GM23338 (cell line): ENCODE data around the gene CNOT11. TPM values are rescaled to one million over a fixed set of nuclear protein-coding genes. Genes with fewer than 3 reads are reported as not detected.

Experiments used
- ATAC-seq: fragments of 200-7000 bp; cut with Tn5 transposase; 3 replicates; pipeline ENCODE4 v1.9.1; 2020
- DNase-seq: peaks from one replicate; pipeline ENCODE4 v3.0.0-alpha.2; 2015; ENCODE audit warnings: low spot score
- H2AFZ ChIP-seq: fragments of 200-600 bp; sonication (generic); 2 replicates; pipeline ENCODE4 v1.8.0; 2016; ENCODE audit warnings: antibody characterized with exemption, mild to moderate bottlenecking, moderate library complexity
- H3F3A ChIP-seq: fragments of 200-600 bp; sonication (generic); replicated peaks from 2 replicates; pipeline ENCODE4 v1.8.0; 2017; ENCODE audit warnings: antibody characterized with exemption, mixed run types, low read depth
- H3K27ac ChIP-seq: fragments of 200-600 bp; sonication (generic); 2 replicates; pipeline ENCODE4 v1.6.1; 2016; ENCODE audit warnings: low read depth
- H3K27me3 ChIP-seq: fragments of 200-600 bp; sonication (generic); 2 replicates; pipeline ENCODE4 v1.8.0; 2016; ENCODE audit warnings: mild to moderate bottlenecking, mixed run types, moderate library complexity; ENCODE audit not compliant: insufficient read depth
- H3K36me3 ChIP-seq: fragments of 200-600 bp; sonication (generic); 2 replicates; pipeline ENCODE4 v1.8.0; 2016; ENCODE audit warnings: mild to moderate bottlenecking; ENCODE audit not compliant: insufficient read depth
- H3K4me1 ChIP-seq: fragments of 200-600 bp; sonication (generic); 2 replicates; pipeline ENCODE4 v1.8.0; 2016; ENCODE audit warnings: mild to moderate bottlenecking, moderate library complexity; ENCODE audit not compliant: insufficient read depth
- H3K4me2 ChIP-seq: fragments of 200-600 bp; sonication (generic); 2 replicates; pipeline ENCODE4 v1.7.1; 2017; ENCODE audit warnings: mixed run types
- H3K4me3 ChIP-seq: fragments of 200-600 bp; sonication (generic); 2 replicates; pipeline ENCODE4 v1.6.1; 2016; ENCODE audit warnings: mixed run types
- H3K79me2 ChIP-seq: fragments of 200-600 bp; sonication (generic); replicated peaks from 2 replicates; pipeline ENCODE4 v1.8.0; 2017; ENCODE audit warnings: mild to moderate bottlenecking; ENCODE audit not compliant: insufficient read depth
- H3K9me2 ChIP-seq: fragments of 200-600 bp; sonication (generic); 2 replicates; pipeline ENCODE4 v1.8.0; 2017; ENCODE audit not compliant: insufficient read depth
- H4K20me1 ChIP-seq: fragments of 200-600 bp; sonication (generic); replicated peaks from 2 replicates; pipeline ENCODE4 v1.8.0; 2017; ENCODE audit warnings: mild to moderate bottlenecking; ENCODE audit not compliant: insufficient read depth
- H3K27ac Mint-ChIP-seq: 2 replicates; pipeline ENCODE4 v1.8.0; 2020; ENCODE audit warnings: inconsistent platforms, mild to moderate bottlenecking, moderate library complexity, mixed read lengths
- H3K27me3 Mint-ChIP-seq: 3 replicates; pipeline ENCODE4 v1.8.0; 2022; ENCODE audit warnings: low read depth, mild to moderate bottlenecking, moderate library complexity, mixed read lengths, inconsistent platforms; ENCODE audit not compliant: insufficient read depth, poor library complexity
- H3K36me3 Mint-ChIP-seq: 3 replicates; pipeline ENCODE4 v1.8.0; 2021; ENCODE audit warnings: low read depth, mild to moderate bottlenecking, inconsistent platforms, moderate library complexity, mixed read lengths
- H3K4me1 Mint-ChIP-seq: 3 replicates; pipeline ENCODE4 v1.8.0; 2020; ENCODE audit warnings: mild to moderate bottlenecking, inconsistent platforms, mixed read lengths
- H3K4me3 Mint-ChIP-seq: 3 replicates; pipeline ENCODE4 v1.8.0; 2021; ENCODE audit warnings: moderate library complexity, mild to moderate bottlenecking, inconsistent platforms, mixed read lengths
- H3K9me3 Mint-ChIP-seq: 3 replicates; pipeline ENCODE4 v1.8.0; 2020; ENCODE audit warnings: moderate library complexity, mild to moderate bottlenecking, inconsistent platforms, mixed read lengths
- CREB1 ChIP-seq: fragments of 250-450 bp; sonication (Bioruptor Pico); IDR thresholded peaks from 2 replicates; pipeline ENCODE4 v1.5.0; 2020; ENCODE audit warnings: low read depth, mild to moderate bottlenecking, moderate library complexity
- CTCF ChIP-seq, 2 experiments: fragments of 200-600 bp in 1 of 2; sonication (generic) in 1 of 2; conservative IDR thresholded peaks; 2 replicates each; pipeline versions ENCODE4 v1.5.1 to v1.6.1; 2016 to 2017; ENCODE audit warnings: antibody characterized with exemption in 2 of 2, low read depth in 2 of 2, mild to moderate bottlenecking in 2 of 2, moderate library complexity in 1 of 2
- EZH2 ChIP-seq: fragments of 200-600 bp; sonication (generic); IDR thresholded peaks from one replicate; pipeline ENCODE4 v1.8.0; 2017; ENCODE audit warnings: antibody characterized with exemption, mild to moderate bottlenecking, low read depth; ENCODE audit not compliant: unreplicated experiment
- EZH2phosphoT487 ChIP-seq: fragments of 200-600 bp; sonication (generic); IDR thresholded peaks from one replicate; pipeline ENCODE4 v1.8.1; 2018; ENCODE audit warnings: antibody characterized with exemption; ENCODE audit not compliant: unreplicated experiment
- JUNB ChIP-seq: IDR thresholded peaks from one replicate; pipeline ENCODE4 v1.6.1; 2016; ENCODE audit warnings: antibody characterized with exemption; ENCODE audit not compliant: unreplicated experiment
- NANOG ChIP-seq: IDR thresholded peaks from 2 replicates; pipeline ENCODE4 v1.6.1; 2016; ENCODE audit warnings: antibody characterized with exemption, borderline replicate concordance
- POLR2AphosphoS5 ChIP-seq: IDR thresholded peaks from 2 replicates; pipeline ENCODE4 v1.6.1; 2016; ENCODE audit warnings: antibody characterized with exemption, low read depth
- STAT1 ChIP-seq: IDR thresholded peaks from one replicate; pipeline ENCODE4 v1.6.1; 2016; ENCODE audit warnings: antibody characterized with exemption; ENCODE audit not compliant: unreplicated experiment
- ZNF114 ChIP-seq: fragments of 250-450 bp; sonication (Bioruptor Pico); IDR thresholded peaks from 2 replicates; pipeline ENCODE4 v1.5.0; 2020; ENCODE audit warnings: mild to moderate bottlenecking, moderate library complexity
- ZNF331 ChIP-seq: fragments of 250-450 bp; sonication (Bioruptor Pico); IDR thresholded peaks from 2 replicates; pipeline ENCODE4 v1.5.0; 2020; ENCODE audit warnings: low read depth, mild to moderate bottlenecking, moderate library complexity
- polyA plus RNA-seq: library from polyadenylated mRNA; unstranded; fragments of >200 nt; fragmentation: Nextera tagmentation; extraction: Ambion mirVana; gene quantifications from 2 replicates; pipeline ENCODE4 v1.2.1, GENCODE V29; 2016
- total RNA-seq: library from RNA; depleted of rRNA; stranded (reverse); fragments of >200 nt; shearing (Covaris generic); gene quantifications from 2 replicates; pipeline ENCODE4 v1.2.3, GENCODE V29; 2014
- TF ChIP-seq, protein P1 (sequence below): IDR thresholded peaks from 2 replicates; pipeline ENCODE4 v1.6.1; 2016; ENCODE audit warnings: antibody characterized with exemption
- TF ChIP-seq, protein P2 (sequence below): IDR thresholded peaks from one replicate; pipeline ENCODE4 v1.6.1; 2018; ENCODE audit warnings: antibody characterized with exemption; ENCODE audit not compliant: unreplicated experiment
- TF ChIP-seq, protein P3 (sequence below): fragments of 250-450 bp; sonication (Bioruptor Pico); IDR thresholded peaks from 2 replicates; pipeline ENCODE4 v1.5.0; 2020; ENCODE audit warnings: mild to moderate bottlenecking, moderate library complexity

The CNOT11 gene
- total and polyA plus RNA-seq, 2 experiments from 2014 or later: 34.8 to 74.2 TPM

GRCh38 chr2:101241158-101241557 is 11.5 kb upstream of the CNOT11 start:
- Histone ChIP-seq H3K36me3 (no peaks in the 10 kb centered on the region), H3K4me2 (no peak overlapping the region), H3K27ac (no peak overlapping the region), H4K20me1 (no peaks in the 10 kb centered on the region), H3K79me2 (no peaks in the 10 kb centered on the region), H3K4me3 (no peak overlapping the region), H2AFZ (no peak overlapping the region), H3K27me3 (no peaks in the 10 kb centered on the region), H3F3A (no peaks in the 10 kb centered on the region), H3K4me1 (no peaks in the 10 kb centered on the region), H3K9me2 (no peaks in the 10 kb centered on the region)
- H3K27ac Mint-ChIP-seq: no peak overlapping the region
- no peak for ATAC-seq
- peaks cover 23% of the 10 kb centered on the region for H3K4me1 Mint-ChIP-seq
- H3K4me3 Mint-ChIP-seq: no peak overlapping the region
- peaks cover under 1% of the 10 kb centered on the region; the same call in 1 of the 3 replicates for H3K36me3 Mint-ChIP-seq
- H3K27me3 Mint-ChIP-seq: no peaks in the 10 kb centered on the region
- TF ChIP-seq STAT1 (no peak), EZH2 (no peak), ZNF114 (CRISPR knock-in tag) (no peak), CTCF (conservative IDR thresholded peaks at IDR 0.05; ENCODE audit: low read depth in 2 of 2) (no peak), EZH2phosphoT487 (no peak), ZNF331 (no peak), NANOG (no peak), POLR2AphosphoS5 (no peak), CREB1 (no peak), JUNB (no peak)
- TF ChIP-seq, protein P1, sequence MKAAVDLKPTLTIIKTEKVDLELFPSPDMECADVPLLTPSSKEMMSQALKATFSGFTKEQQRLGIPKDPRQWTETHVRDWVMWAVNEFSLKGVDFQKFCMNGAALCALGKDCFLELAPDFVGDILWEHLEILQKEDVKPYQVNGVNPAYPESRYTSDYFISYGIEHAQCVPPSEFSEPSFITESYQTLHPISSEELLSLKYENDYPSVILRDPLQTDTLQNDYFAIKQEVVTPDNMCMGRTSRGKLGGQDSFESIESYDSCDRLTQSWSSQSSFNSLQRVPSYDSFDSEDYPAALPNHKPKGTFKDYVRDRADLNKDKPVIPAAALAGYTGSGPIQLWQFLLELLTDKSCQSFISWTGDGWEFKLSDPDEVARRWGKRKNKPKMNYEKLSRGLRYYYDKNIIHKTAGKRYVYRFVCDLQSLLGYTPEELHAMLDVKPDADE: no peak
- TF ChIP-seq, protein P2, sequence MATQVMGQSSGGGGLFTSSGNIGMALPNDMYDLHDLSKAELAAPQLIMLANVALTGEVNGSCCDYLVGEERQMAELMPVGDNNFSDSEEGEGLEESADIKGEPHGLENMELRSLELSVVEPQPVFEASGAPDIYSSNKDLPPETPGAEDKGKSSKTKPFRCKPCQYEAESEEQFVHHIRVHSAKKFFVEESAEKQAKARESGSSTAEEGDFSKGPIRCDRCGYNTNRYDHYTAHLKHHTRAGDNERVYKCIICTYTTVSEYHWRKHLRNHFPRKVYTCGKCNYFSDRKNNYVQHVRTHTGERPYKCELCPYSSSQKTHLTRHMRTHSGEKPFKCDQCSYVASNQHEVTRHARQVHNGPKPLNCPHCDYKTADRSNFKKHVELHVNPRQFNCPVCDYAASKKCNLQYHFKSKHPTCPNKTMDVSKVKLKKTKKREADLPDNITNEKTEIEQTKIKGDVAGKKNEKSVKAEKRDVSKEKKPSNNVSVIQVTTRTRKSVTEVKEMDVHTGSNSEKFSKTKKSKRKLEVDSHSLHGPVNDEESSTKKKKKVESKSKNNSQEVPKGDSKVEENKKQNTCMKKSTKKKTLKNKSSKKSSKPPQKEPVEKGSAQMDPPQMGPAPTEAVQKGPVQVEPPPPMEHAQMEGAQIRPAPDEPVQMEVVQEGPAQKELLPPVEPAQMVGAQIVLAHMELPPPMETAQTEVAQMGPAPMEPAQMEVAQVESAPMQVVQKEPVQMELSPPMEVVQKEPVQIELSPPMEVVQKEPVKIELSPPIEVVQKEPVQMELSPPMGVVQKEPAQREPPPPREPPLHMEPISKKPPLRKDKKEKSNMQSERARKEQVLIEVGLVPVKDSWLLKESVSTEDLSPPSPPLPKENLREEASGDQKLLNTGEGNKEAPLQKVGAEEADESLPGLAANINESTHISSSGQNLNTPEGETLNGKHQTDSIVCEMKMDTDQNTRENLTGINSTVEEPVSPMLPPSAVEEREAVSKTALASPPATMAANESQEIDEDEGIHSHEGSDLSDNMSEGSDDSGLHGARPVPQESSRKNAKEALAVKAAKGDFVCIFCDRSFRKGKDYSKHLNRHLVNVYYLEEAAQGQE: no peak
- TF ChIP-seq, protein P3, sequence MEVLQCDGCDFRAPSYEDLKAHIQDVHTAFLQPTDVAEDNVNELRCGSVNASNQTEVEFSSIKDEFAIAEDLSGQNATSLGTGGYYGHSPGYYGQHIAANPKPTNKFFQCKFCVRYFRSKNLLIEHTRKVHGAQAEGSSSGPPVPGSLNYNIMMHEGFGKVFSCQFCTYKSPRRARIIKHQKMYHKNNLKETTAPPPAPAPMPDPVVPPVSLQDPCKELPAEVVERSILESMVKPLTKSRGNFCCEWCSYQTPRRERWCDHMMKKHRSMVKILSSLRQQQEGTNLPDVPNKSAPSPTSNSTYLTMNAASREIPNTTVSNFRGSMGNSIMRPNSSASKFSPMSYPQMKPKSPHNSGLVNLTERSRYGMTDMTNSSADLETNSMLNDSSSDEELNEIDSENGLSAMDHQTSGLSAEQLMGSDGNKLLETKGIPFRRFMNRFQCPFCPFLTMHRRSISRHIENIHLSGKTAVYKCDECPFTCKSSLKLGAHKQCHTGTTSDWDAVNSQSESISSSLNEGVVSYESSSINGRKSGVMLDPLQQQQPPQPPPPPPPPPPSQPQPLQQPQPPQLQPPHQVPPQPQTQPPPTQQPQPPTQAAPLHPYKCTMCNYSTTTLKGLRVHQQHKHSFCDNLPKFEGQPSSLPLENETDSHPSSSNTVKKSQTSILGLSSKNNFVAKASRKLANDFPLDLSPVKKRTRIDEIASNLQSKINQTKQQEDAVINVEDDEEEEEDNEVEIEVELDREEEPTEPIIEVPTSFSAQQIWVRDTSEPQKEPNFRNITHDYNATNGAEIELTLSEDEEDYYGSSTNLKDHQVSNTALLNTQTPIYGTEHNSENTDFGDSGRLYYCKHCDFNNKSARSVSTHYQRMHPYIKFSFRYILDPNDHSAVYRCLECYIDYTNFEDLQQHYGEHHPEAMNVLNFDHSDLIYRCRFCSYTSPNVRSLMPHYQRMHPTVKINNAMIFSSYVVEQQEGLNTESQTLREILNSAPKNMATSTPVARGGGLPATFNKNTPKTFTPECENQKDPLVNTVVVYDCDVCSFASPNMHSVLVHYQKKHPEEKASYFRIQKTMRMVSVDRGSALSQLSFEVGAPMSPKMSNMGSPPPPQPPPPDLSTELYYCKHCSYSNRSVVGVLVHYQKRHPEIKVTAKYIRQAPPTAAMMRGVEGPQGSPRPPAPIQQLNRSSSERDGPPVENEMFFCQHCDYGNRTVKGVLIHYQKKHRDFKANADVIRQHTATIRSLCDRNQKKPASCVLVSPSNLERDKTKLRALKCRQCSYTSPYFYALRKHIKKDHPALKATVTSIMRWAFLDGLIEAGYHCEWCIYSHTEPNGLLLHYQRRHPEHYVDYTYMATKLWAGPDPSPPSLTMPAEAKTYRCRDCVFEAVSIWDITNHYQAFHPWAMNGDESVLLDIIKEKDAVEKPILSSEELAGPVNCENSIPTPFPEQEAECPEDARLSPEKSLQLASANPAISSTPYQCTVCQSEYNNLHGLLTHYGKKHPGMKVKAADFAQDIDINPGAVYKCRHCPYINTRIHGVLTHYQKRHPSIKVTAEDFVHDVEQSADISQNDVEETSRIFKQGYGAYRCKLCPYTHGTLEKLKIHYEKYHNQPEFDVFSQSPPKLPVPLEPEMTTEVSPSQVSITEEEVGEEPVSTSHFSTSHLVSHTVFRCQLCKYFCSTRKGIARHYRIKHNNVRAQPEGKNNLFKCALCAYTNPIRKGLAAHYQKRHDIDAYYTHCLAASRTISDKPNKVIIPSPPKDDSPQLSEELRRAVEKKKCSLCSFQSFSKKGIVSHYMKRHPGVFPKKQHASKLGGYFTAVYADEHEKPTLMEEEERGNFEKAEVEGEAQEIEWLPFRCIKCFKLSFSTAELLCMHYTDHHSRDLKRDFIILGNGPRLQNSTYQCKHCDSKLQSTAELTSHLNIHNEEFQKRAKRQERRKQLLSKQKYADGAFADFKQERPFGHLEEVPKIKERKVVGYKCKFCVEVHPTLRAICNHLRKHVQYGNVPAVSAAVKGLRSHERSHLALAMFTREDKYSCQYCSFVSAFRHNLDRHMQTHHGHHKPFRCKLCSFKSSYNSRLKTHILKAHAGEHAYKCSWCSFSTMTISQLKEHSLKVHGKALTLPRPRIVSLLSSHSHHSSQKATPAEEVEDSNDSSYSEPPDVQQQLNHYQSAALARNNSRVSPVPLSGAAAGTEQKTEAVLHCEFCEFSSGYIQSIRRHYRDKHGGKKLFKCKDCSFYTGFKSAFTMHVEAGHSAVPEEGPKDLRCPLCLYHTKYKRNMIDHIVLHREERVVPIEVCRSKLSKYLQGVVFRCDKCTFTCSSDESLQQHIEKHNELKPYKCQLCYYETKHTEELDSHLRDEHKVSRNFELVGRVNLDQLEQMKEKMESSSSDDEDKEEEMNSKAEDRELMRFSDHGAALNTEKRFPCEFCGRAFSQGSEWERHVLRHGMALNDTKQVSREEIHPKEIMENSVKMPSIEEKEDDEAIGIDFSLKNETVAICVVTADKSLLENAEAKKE: no peak
- no peak for DNase-seq
- H3K9me3 Mint-ChIP-seq: peaks cover 7% of the 10 kb centered on the region; the same call in 2 of the 3 replicates
